HG02610 (cell line): Measurements from ENCODE around the gene PCDHB11.
"Not testable (repeated sequence)": the region's sequence is repeated elsewhere in the genome, so short reads cannot be mapped to it uniquely, and the experiment has no call there.

Experiments used
- ATAC-seq: cut with Tn5 transposase; IDR thresholded peaks from one replicate; pipeline ENCODE4 v1.9.1; 2021; ENCODE audit warnings: mild to moderate bottlenecking, moderate library complexity; ENCODE audit not compliant: unreplicated experiment

The PCDHB11 gene

GRCh38 chr5:141184117-141184855 is 15.1 kb upstream of the PCDHB11 start:
- not testable (repeated sequence) for ATAC-seq

- no peak for ATAC-seq
Measured at GRCh38 chr5:141186897-141187512, 12.4 kb upstream of the PCDHB11 start, which contains the start of gene PCDHB9. TSS of gene PCDHB9 (plus strand) at chr5:141187161. CDS start at chr5:141187319, 158 bp downstream.

- ATAC-seq, result not testable (repeated sequence)
Measured at GRCh38 chr5:141188682-141189081, 10.7 kb upstream of the PCDHB11 start.

DNA sequence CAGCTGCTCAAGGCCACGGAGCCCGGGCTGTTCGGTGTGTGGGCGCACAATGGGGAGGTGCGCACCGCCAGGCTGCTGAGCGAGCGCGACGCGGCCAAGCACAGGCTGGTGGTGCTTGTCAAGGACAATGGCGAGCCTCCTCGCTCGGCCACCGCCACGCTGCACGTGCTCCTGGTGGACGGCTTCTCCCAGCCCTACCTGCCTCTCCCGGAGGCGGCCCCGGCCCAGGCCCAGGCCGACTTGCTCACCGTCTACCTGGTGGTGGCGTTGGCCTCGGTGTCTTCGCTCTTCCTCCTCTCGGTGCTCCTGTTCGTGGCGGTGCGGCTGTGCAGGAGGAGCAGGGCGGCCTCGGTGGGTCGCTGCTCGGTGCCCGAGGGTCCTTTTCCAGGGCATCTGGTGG is 10.3 kb upstream of the PCDHB11 start:
- ATAC-seq, result not testable (repeated sequence)

DNA sequence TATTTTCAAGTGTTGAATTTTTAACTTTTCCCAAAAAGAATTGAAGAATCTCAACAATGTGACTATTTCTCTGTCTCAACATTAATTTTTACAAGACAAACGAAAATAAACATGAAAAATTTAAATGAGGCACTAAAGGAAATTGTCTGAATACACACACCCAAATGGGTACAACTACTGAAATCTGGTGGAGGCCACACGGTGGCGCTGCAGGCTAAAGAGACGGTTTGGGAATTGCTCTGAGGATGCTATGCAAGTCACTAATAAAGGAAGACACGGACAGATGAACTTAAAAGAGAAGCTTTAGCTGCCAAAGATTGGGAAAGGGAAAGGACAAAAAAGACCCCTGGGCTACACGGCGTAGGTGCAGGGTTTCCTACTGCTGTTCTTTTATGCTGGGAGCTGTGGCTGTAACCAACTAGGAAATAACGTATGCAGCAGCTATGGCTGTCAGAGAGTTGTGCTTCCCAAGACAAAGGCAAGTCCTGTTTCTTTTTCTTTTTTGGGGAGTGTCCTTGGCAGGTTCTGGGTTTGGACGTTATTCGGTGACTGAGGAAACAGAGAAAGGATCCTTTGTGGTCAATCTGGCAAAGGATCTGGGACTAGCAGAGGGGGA is 7.2 kb upstream of the PCDHB11 start, which contains the start of gene PCDHB10:
PCDHB10 (plus strand) TSS at position 244 of the 616 bp plus-strand sequence; CDS start at position 444, 200 bp downstream.
- ATAC-seq, result no peak

- ATAC-seq, result not testable (repeated sequence)
Measured at GRCh38 chr5:141194332-141194731, 5.1 kb upstream of the PCDHB11 start.

- ATAC-seq, result no peak
Measured at GRCh38 chr5:141196363-141196762, 3.1 kb upstream of the PCDHB11 start.

GRCh38 chr5:141201126-141201525 is 1.7 kb downstream of the PCDHB11 start:
- ATAC-seq, result not testable (repeated sequence)

- not testable (repeated sequence) for ATAC-seq
Measured at GRCh38 chr5:141201646-141202045, 2.2 kb downstream of the PCDHB11 start.

- no peak for ATAC-seq
Measured at GRCh38 chr5:141208478-141208877, 9.1 kb downstream of the PCDHB11 start, which contains the start of gene PCDHB12. TSS of gene PCDHB12 (plus strand) at chr5:141208719. CDS start at chr5:141208908, 189 bp downstream.

DNA sequence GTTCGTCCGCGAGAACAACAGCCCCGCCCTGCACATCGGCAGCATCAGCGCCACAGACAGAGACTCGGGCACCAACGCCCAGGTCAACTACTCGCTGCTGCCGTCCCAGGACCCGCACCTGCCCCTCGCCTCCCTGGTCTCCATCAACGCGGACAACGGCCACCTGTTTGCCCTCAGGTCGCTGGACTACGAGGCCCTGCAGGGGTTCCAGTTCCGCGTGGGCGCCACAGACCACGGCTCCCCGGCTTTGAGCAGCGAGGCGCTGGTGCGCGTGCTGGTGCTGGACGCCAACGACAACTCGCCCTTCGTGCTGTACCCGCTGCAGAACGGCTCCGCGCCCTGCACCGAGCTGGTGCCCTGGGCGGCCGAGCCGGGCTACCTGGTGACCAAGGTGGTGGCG is 10.9 kb downstream of the PCDHB11 start:
- not testable (repeated sequence) for ATAC-seq

- not testable (repeated sequence) for ATAC-seq
Measured at GRCh38 chr5:141210849-141211248, 11.4 kb downstream of the PCDHB11 start.

GRCh38 chr5:141213656-141214339 is 14.4 kb downstream of the PCDHB11 start, which contains the start of gene PCDHB13:
TSS of gene PCDHB13 (plus strand) at chr5:141213919. CDS start at chr5:141214124, 205 bp downstream.
- ATAC-seq, result not testable (repeated sequence)

DNA sequence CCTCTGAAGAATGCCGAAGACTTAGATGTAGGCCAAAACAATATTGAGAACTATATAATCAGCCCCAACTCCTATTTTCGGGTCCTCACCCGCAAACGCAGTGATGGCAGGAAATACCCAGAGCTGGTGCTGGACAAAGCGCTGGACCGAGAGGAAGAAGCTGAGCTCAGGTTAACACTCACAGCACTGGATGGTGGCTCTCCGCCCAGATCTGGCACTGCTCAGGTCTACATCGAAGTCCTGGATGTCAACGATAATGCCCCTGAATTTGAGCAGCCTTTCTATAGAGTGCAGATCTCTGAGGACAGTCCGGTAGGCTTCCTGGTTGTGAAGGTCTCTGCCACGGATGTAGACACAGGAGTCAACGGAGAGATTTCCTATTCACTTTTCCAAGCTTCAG is 15.2 kb downstream of the PCDHB11 start:
- ATAC-seq, result not testable (repeated sequence)

DNA sequence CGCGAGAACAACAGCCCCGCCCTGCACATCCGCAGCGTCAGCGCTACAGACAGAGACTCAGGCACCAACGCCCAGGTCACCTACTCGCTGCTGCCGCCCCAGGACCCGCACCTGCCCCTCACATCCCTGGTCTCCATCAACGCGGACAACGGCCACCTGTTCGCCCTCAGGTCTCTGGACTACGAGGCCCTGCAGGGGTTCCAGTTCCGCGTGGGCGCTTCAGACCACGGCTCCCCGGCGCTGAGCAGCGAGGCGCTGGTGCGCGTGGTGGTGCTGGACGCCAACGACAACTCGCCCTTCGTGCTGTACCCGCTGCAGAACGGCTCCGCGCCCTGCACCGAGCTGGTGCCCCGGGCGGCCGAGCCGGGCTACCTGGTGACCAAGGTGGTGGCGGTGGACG is 16.1 kb downstream of the PCDHB11 start:
- ATAC-seq, result not testable (repeated sequence)

DNA sequence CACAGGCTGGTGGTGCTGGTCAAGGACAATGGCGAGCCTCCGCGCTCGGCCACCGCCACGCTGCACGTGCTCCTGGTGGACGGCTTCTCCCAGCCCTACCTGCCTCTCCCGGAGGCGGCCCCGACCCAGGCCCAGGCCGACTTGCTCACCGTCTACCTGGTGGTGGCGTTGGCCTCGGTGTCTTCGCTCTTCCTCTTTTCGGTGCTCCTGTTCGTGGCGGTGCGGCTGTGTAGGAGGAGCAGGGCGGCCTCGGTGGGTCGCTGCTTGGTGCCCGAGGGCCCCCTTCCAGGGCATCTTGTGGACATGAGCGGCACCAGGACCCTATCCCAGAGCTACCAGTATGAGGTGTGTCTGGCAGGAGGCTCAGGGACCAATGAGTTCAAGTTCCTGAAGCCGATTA is 16.6 kb downstream of the PCDHB11 start:
- not testable (repeated sequence) for ATAC-seq

DNA sequence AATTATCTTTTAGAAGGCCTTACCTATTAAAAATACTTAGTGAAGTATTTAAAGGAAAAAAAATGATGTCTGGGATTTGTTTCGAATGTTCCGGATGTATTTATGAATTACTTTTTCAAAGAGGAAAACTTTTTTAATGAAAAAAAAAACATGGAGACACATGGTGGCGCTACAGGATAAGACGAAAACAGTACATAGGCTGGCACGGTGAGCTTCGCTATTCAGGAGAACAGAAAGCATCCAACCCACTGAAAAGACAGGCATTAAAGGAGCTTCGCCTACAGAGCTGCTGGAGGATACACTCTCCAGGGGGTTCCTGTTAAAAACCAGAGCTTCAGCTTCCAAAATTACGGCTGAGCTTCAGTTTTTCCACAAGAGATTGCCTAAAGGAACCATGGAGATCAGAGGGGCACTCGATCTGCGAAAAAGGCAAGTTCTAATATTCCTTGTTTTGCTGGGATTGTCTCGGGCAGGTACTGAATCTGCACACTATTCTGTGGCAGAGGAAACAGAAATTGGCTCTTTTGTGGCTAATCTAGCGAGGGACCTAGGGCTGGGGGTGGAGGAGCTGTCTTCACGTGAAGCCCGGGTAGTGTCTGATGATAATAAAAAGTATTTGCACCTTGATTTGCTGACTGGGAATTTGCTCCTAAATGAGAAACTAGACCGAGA is 23.8 kb downstream of the PCDHB11 start, which contains the start of gene PCDHB14:
PCDHB14 (plus strand) TSS at position 232 of the 672 bp plus-strand sequence; CDS start at position 395, 163 bp downstream.
- ATAC-seq, result no peak

DNA sequence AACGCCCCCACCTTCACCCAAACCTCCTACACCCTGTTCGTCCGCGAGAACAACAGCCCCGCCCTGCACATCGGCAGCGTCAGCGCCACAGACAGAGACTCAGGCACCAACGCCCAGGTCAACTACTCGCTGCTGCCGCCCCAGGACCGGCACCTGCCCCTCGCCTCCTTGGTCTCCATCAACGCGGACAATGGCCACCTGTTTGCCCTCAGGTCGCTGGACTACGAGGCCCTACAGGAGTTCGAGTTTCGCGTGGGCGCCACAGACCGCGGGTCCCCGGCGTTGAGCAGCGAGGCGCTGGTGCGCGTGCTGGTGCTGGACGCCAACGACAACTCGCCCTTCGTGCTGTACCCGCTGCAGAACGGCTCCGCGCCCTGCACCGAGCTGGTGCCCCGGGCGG is 25.4 kb downstream of the PCDHB11 start:
- not testable (repeated sequence) for ATAC-seq

- not testable (repeated sequence) for ATAC-seq
Measured at GRCh38 chr5:141225421-141225820, 26.0 kb downstream of the PCDHB11 start.

DNA sequence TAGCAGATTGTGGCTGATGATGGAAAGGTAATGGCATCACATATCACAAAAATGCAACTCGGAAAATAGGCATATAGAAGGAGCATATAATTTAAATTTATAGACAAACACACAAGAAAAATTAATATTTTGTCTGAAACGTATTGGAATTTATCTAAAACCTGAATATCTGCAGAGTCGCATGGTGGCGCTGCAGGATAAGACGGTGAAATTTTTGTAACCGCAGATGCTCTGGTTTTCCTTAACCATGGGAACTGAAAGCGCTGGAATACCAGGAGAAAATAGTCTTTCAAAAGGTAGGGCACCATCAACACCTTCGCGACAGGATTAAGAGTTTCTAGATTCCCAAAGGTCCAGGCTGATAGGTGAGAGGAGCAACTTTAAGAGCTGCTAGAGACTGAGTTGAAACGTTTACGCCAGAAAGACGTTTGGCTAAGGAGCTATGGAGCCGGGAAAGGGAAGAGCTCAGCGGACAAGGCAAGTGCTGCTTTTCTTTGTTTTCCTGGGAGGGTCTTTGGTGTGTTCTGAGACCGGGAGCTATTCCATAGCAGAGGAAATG is 34.8 kb downstream of the PCDHB11 start:
- ATAC-seq, result no peak
